Stimulated activated CD4-positive, alpha-beta T cell treated with anti-CD3 and anti-CD28 coated beads, Interleukin-2, amount 100 ng/mL, for 24 hours (primary cell): ENCODE data around the gene POLRMT.
"Not testable (repeated sequence)": the region's sequence is repeated elsewhere in the genome, so short reads cannot be mapped to it uniquely, and the experiment has no call there.

ENCODE experiments used
- DNase-seq, 2 donors: peaks; one replicate each; pipeline ENCODE4 v3.0.0-alpha.2; 2020

POLRMT gene

DNA sequence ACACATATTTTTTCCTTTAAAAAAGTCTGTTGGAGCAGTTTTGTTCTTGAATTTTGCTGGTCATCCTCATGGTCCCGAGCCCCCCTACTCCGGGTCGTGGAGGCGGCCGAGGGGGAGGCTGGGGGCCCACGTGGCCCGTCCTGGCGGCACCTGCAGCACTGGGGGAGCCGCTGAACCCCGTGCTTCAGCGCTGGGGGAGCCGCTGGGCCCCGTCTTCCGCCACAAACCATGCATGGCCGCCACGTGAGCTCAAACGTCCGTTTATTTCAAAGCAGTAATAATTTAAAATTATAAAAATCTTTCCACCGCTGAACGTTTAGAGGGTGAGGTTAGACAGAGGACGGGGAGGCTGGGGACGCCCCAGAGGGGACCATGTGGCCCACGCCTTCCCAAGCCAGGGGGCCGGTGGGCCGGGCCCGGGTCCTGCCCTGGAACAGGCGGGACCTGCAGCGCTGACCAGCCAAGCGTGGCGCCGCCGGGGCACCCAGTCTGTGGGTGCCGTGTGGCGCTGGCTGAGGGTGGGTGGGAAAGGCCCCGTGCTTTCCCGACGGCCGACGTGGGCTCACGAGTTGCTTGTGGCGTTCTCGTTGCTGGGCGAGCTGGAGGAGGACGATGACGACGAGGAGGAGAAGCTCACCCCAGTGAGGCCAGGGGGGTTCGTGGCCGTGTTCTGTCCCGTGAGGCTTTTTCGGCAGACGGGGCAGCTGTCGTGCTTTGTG, 14.4 kb upstream of the POLRMT start:
- no peak for DNase-seq

GRCh38 chr19:646779-647565, 13.6 kb upstream of the POLRMT start:
- no peak for DNase-seq

- DNase-seq = no peak
These were observed 12.8 kb upstream of the POLRMT start for GRCh38 chr19:645912-646778.

DNA sequence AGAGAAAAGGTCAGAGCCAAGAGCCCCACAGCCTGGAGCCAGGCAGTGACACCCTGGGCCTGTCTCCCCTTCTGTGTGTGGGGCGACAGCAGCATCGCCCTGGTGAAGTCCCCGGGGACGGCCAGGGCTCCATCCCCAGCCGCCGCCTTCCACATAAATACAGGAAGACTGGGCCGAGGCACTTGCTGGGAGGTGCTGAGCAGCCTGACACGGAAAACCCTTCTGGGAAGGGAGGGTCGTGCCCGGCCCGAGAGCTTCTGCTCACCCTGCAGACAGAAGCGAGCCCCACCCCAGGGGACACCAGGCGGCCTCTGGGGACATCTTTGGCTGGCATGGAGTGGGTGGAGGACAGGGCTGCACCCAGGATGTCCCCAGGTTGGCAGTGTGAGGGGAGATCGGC, 11.5 kb upstream of the POLRMT start:
- no peak for DNase-seq

- no peak for DNase-seq
These were observed 11.0 kb upstream of the POLRMT start for GRCh38 chr19:644363-644762.

GRCh38 chr19:643736-644135, 10.4 kb upstream of the POLRMT start:
- DNase-seq = no peak

DNA sequence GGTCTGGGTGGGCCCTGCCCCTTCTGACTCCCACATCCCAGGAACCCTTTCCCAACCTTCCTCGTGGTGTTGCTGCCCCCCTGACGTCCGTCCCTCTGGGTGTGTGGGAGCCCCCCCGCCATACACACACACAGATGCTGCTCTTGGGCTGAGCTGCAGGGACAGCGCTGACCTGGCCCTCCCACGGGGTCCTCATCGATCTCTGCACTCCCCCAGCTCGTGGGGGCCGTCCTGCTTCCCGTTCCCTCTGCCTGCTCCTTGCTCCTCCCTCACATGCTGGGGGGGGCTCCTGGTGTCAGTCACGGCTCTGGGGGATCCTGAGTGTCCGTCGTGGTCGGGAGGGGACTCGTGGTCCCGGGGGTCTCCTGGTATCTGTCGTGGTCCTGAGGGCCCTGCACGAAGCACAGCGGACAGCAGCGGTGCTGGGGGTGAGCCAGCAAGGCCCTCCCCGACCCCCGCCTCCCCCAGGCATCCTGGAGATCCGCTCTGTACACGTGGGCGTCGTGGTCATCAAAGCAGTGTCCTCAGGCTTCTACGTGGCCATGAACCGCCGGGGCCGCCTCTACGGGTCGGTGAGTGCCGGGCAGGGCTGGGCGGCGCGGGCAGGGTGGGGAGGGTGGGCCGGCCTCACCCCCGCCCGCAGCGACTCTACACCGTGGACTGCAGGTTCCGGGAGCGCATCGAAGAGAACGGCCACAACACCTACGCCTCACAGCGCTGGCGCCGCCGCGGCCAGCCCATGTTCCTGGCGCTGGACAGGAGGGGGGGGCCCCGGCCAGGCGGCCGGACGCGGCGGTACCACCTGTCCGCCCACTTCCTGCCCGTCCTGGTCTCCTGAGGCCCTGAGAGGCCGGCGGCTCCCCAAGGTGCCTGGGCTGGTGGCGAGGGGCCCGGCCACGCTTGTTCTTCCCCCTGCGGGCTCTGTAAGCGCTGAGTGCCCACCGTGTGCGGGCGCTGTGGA, 9.7 kb upstream of the POLRMT start:
- DNase-seq = no peak

DNA sequence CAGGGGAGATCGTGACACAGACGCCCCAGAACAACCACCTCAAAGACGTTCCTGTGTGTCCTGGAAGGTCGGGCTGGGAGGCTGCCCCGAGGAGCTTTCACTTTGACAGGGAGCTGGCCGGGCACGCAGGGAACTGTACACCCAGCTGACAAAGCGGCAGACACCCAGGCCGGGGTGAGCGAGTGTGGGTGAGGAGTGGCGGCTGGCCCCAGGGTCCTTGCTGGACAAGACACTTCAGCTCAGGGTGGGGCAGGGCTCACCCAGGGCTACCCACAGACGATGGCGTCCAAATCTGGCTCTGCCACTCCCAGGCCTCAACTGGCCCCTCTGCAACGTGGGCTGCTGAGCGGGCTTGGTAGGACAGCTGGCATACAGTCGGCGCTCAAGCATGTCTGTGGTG, 8.4 kb upstream of the POLRMT start:
- no peak for DNase-seq

DNA sequence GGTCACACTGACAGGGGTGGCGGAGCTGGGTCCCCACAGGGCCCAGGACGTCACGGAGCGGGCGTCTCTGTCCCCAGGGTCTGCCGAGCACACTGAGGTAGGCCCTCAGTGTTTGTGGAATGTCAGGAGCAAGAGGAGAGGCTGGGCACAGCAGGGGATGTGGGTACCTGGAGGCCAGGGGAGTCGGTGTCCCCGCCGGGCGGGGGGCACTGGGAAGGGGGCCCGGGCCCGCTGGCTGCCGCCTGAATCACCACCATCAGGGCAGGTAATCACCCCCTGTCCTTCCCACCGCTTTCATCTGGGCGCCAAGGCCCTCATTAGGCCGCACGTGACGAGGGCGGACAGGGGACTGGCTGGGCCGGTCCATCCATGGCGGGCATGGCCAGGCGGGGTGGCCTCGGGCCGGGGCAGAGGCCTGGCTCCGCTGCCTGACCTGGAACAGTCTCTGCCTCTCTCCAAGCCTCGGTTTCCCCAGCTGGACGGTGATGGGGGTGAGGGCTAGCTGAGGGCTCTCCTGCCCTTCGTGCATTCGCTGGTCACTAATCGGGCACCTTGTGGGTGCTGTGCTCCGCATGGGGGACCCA, 7.4 kb upstream of the POLRMT start:
- no peak for DNase-seq

GRCh38 chr19:640161-640558, 6.8 kb upstream of the POLRMT start:
- DNase-seq = no peak

- DNase-seq = peak; percentile 96 to 97
These were observed 6.2 kb upstream of the POLRMT start, which contains the start of gene FGF22 for GRCh38 chr19:639253-640160. TSS of gene FGF22 (plus strand) at chr19:639879. CDS start at chr19:639926, 47 bp downstream.

DNA sequence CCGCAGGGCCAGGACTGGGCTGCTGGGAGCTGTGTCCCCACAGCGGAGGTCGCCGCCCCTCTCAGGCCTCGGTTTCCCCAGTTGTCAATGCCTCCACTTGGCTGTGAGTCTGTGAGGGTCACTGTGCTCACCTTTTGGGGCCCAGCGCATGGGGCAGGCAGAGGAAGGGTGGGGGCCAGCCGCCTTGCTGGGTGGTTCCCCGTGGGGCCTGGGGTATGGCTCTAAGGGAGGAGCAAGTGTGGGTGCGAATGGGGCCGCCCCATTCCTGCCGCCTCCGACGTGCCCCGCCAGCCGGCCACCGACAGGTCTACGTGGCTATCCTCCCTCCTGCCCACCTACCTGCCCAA, 5.5 kb upstream of the POLRMT start:
- no peak for DNase-seq

DNA sequence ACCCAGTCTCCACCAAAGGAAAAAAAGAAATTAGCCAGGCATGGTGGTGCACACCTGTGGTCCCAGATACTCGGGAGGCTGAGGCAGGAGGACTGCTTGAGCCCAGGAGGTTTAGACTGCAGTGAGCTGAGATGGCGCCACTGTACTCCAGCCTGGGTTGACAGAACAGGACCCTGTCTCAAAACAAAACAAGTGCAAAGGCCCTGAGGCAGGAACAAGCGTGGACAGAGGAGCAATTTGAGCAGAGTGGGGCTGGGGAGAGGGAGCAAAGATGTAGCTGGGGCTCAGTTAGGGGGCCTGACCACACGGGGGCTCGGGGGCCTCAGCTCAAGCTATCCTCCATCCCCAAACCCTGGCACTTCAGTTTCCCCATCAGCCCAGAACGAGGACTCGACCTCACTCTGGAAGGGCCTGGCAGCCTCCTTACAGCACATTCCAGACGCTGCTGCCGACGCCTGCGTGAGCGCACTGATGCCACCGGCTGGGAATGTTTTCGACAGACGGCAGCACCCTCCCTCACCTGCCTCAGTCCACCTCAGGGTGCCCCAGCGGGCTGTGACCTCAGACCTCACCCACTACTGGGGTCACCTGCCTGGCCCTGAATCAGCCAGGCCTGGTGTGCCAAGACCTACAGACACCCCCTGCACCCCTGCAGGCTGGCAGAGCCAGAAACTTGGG, 1.8 kb upstream of the POLRMT start:
- no peak for DNase-seq

DNA sequence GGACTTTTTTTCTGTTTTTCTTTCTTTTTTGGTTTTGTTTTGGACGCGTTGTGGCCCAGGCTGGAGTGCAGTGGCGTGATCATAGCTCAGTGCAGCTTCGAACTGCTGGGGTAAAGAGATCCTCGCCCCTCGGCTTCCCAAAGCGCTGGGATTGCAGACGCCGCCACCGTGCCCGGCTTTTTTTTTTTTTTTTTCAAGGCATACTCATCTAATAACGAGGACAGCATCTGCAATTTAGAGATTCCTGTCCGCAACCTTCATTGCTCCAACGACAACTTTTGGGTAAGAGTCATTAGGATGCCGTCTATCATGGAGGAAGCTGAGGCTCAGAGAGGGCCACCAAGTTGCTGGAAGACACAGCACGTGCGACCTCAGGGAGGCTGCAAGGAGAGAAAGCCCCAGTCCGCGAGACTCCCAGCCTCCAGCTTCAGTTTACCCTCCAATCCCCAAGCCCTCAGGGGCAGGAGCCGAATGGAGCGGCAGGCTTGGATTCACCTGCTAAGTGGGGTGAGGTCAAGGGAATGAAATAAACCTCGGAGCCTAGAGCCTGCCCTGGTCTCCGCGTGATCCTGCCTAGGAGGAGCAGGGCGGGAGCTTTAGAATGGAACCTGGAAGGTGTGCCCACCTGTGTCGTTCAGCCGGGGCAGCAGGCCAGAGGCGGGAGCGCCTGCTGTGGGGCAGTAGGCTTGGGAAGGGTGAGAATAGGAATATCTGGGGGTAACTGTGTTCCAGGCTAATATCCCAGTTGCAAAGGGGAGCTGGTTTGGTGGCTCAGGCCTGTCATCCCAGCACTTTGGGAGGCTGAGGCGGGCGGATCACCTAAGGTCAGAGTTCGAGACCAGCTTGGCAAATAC, 676 bp upstream of the POLRMT start:
- DNase-seq = no peak

GRCh38 chr19:632579-633067, 714 bp downstream of the POLRMT start:
- DNase-seq = peak; percentile 57 to 70

DNA sequence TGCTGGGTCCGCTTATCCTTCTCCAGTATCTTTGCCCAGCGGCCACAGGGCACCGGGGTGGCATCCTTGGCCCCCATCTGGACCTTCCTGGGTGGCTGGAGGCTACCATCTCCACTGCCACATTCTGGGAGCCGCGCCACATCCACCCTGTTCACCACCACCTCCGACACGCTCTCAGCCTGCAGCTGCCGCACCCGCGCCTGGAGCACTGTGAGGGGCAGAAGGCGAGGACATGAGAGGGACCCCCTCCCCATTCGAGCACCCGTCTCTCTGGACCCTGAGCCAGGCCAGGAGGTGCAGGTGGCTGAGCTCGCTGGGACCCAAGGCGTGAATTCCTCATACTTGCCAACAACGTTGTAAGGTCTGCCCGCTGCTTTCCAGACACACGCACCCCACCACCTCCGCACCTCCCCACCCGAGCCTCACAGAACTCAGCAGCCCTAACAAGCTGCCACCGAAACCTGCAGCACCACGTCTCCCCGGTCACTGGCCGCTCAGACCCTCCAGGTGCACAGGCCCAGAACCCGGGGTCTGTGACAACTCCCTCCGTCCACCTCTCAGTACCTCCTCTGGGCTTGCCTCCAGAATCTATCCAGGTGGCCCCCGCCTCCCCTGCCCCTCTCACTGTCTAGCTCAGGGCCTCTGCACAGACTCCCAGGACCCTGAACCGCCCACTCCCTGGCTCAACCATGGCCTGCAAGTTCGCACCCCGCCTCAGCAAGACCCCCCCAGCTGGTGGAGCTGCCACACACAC, 3.2 kb downstream of the POLRMT start:
- no peak for DNase-seq

- not testable (repeated sequence) for DNase-seq
These were observed 3.8 kb downstream of the POLRMT start for GRCh38 chr19:629515-629914.

DNA sequence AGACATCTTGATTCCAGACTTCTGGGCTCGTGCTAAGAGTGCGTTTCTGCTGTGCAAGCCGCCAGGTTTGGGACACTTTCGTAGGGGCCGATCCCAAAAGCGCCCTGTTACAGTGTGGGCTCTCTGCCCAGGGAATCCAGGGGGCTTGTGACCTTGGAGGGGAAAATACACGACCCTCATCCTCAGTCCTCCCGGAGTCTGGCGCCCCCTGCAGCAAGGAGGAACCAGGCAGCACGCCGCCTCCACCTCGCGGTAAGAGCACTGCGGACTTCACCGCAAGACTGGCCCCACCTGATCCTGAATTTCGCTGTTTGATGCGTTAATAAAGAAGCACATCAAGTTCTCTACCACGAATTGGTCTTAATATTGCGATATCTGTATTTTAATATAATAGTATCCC, 5.2 kb downstream of the POLRMT start:
- peak in 1 of 2 donors; percentile 39 for DNase-seq
